PC-3 (cell line): ENCODE measurements around the gene DDT. TPM values are rescaled to one million over a fixed set of nuclear protein-coding genes. Genes with fewer than 3 reads are reported as not detected.
"Not testable (repeated sequence)": the region's sequence is repeated elsewhere in the genome, so short reads cannot be mapped to it uniquely, and the experiment has no call there.

Experiments used
- ATAC-seq: fragments of 200-7000 bp; cut with Tn5 transposase; 2 replicates; pipeline ENCODE4 v1.9.1; 2020; ENCODE audit warnings: mild to moderate bottlenecking, moderate library complexity
- BruUV-seq: library from RNA; stranded (reverse); fragments of 400-500 nt; replicated peaks from 2 replicates; lab custom pipeline; 2021; lab: Mats Ljungman, UMichigan
- CTCF ChIA-PET: fragments of 300-600 bp; sonication (Branson Sonifier 250); formaldehyde crosslinking; loops from one replicate; lab custom pipeline; 2022; ENCODE audit warnings: antibody characterized with exemption; lab: Charles Lee
- POLR2A ChIA-PET: fragments of 300-600 bp; sonication (Branson Sonifier 250); formaldehyde crosslinking; loops from one replicate; lab custom pipeline; 2022; ENCODE audit warnings: antibody characterized with exemption; ENCODE audit not compliant: unreplicated experiment; lab: Charles Lee
- DNase-seq: peaks from one replicate; pipeline ENCODE4 v3.0.0-alpha.2; 2015
- H2AFZ ChIP-seq: fragments of 300-600 bp; sonication (generic); 2 replicates; pipeline ENCODE4 v1.6.0; 2016; ENCODE audit warnings: antibody characterized with exemption, low read length
- H3F3A ChIP-seq: fragments of 300-600 bp; sonication (generic); one replicate; pipeline ENCODE4 v1.6.0; 2017; ENCODE audit warnings: antibody characterized with exemption, low read length, control low read depth, mild to moderate bottlenecking; ENCODE audit not compliant: unreplicated experiment
- H3K27ac ChIP-seq: fragments of 300-600 bp; sonication (generic); 2 replicates; pipeline ENCODE4 v1.5.1; 2016; ENCODE audit warnings: mild to moderate bottlenecking, low read length
- H3K27me3 ChIP-seq: fragments of 300-600 bp; sonication (generic); 2 replicates; pipeline ENCODE4 v1.6.1; 2016; ENCODE audit warnings: low read length, mixed read lengths
- H3K36me3 ChIP-seq: fragments of 300-600 bp; sonication (generic); 2 replicates; pipeline ENCODE4 v1.6.1; 2016; ENCODE audit warnings: low read depth, mixed run types, low read length, mixed read lengths
- H3K4me1 ChIP-seq: fragments of 300-600 bp; sonication (generic); 2 replicates; pipeline ENCODE4 v1.5.1; 2016; ENCODE audit warnings: low read length; ENCODE audit not compliant: insufficient read depth
- H3K4me2 ChIP-seq: fragments of 300-600 bp; sonication (generic); 2 replicates; pipeline ENCODE4 v1.6.0; 2016; ENCODE audit warnings: low read length
- H3K4me3 ChIP-seq: fragments of 300-600 bp; sonication (generic); 2 replicates; pipeline ENCODE4 v1.5.1; 2016; ENCODE audit warnings: mild to moderate bottlenecking, low read length, mixed read lengths
- H3K79me2 ChIP-seq: fragments of 300-600 bp; sonication (generic); 2 replicates; pipeline ENCODE4 v1.6.1; 2017; ENCODE audit warnings: low read length, mixed read lengths
- H3K9ac ChIP-seq: fragments of 300-600 bp; sonication (generic); 2 replicates; pipeline ENCODE4 v1.6.0; 2016; ENCODE audit warnings: mild to moderate bottlenecking, low read length
- H3K9me2 ChIP-seq: fragments of 300-600 bp; sonication (generic); replicated peaks from 2 replicates; pipeline ENCODE4 v1.6.1; 2016; ENCODE audit warnings: mixed run types, low read length, mixed read lengths
- H3K9me3 ChIP-seq: fragments of 300-600 bp; sonication (generic); 2 replicates; pipeline ENCODE4 v1.6.1; 2016; ENCODE audit warnings: low read length, mixed read lengths
- H4K20me1 ChIP-seq: fragments of 300-600 bp; sonication (generic); 2 replicates; pipeline ENCODE4 v1.6.1; 2016; ENCODE audit warnings: low read length, mixed read lengths
- EZH2 ChIP-seq: fragments of 300-600 bp; sonication (generic); IDR thresholded peaks from one replicate; pipeline ENCODE4 v1.6.1; 2017; ENCODE audit warnings: antibody characterized with exemption, mild to moderate bottlenecking, low read length; ENCODE audit not compliant: unreplicated experiment
- EZH2phosphoT487 ChIP-seq: fragments of 300-600 bp; sonication (generic); IDR thresholded peaks from 2 replicates; pipeline ENCODE4 v1.6.1; 2018; ENCODE audit warnings: mild to moderate bottlenecking, antibody characterized with exemption, low read length, borderline replicate concordance
- intact Hi-C: fragments of 100-400 bp; cut with micrococcal nuclease; formaldehyde crosslinking; loops from 2 replicates; pipeline ENCODE4 v1.9.0; 2023
- total RNA-seq: library from RNA; depleted of rRNA; stranded (reverse); fragments of >200 nt; gene quantifications from 2 replicates; pipeline ENCODE4 v1.2.3, GENCODE V29; 2014
- TF ChIP-seq, protein P1 (sequence below): fragments of 300-600 bp; sonication (generic); conservative IDR thresholded peaks from 2 replicates; pipeline ENCODE4 v1.5.1; 2017; ENCODE audit warnings: antibody characterized with exemption, low read depth, mild to moderate bottlenecking, low read length

DDT gene
- total RNA-seq, 1 experiment from 2014 or later: 203 TPM

DNA sequence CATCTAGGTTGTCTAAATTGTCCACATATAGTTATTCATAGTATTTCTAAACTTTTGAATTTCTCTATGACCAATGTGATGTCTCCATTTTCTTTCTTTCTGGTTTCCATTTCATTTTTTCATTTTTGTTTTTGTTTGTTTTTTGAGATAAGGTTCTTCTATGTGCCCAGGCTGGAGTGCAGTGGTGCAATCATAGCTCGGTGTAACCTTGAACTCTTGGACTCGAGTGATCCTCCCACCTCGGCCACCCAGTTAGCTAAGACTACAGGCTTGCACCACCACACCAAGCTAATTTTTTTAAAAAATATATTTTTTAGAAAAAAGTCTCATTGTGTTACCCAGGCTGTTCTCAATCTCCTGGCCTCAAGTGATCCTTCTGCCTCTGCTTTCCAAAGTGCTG lies 22.9 kb upstream of the DDT start:
- ATAC-seq: no peak
- Histone ChIP-seq H3K4me1 (no peaks in the 10 kb centered on the region), H3K4me3 (no peak overlapping the region), H3K9me2 (no peaks in the 10 kb centered on the region), H3K9me3 (no peaks in the 10 kb centered on the region), H3K27ac (no peak overlapping the region), H3K9ac (no peak overlapping the region), H3K4me2 (no peak overlapping the region), H3K79me2 (no peaks in the 10 kb centered on the region), H3F3A (no peaks in the 10 kb centered on the region), H4K20me1 (no peaks in the 10 kb centered on the region), H3K36me3 (no peaks in the 10 kb centered on the region), H3K27me3 (no peaks in the 10 kb centered on the region), H2AFZ (no peak overlapping the region)
- intact Hi-C loops: no loop called here
- BruUV-seq: no TSS peak
- ChIA-PET POLR2A (no interaction called here), CTCF (no interaction called here)
- no peak for DNase-seq
- TF ChIP-seq EZH2 (no peak), EZH2phosphoT487 (no peak)
- TF ChIP-seq, protein P1, sequence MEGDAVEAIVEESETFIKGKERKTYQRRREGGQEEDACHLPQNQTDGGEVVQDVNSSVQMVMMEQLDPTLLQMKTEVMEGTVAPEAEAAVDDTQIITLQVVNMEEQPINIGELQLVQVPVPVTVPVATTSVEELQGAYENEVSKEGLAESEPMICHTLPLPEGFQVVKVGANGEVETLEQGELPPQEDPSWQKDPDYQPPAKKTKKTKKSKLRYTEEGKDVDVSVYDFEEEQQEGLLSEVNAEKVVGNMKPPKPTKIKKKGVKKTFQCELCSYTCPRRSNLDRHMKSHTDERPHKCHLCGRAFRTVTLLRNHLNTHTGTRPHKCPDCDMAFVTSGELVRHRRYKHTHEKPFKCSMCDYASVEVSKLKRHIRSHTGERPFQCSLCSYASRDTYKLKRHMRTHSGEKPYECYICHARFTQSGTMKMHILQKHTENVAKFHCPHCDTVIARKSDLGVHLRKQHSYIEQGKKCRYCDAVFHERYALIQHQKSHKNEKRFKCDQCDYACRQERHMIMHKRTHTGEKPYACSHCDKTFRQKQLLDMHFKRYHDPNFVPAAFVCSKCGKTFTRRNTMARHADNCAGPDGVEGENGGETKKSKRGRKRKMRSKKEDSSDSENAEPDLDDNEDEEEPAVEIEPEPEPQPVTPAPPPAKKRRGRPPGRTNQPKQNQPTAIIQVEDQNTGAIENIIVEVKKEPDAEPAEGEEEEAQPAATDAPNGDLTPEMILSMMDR: no peak

DNA sequence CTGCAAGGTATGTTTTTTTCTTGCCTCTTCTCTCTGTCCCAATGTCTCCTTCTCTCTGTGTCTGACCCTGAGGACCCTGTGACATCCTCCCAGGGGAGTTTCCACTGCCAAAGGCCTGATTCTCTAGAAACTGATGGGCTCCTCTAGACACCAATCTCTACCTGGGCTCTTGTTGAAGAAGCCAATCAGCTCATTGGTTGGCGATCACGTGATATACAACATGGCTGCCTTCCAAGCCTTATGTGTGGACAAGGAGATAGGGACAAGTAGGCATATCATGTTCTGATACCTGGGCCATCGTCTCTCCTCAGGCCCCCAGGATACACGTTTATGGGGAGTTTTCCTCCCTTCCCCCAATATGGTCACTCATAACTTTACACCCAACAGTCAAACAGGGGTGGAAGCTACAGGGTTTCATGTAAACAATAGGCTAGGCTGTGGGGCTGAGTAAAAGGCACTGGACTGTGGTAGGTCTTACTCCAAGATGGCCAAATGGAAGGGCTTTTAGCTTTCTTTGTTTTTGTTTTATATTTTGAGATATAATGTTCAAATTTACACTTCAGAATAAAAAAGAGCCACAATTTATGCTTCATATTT lies 19.4 kb upstream of the DDT start:
- H3K4me2 ChIP-seq, H2AFZ ChIP-seq, BruUV-seq, H3F3A ChIP-seq, ATAC-seq, POLR2A ChIA-PET, H3K27ac ChIP-seq, DNase-seq, intact Hi-C loops, H4K20me1 ChIP-seq, H3K79me2 ChIP-seq, H3K4me3 ChIP-seq, H3K9ac ChIP-seq, H3K27me3 ChIP-seq, H3K36me3 ChIP-seq, H3K9me2 ChIP-seq, CTCF ChIA-PET, H3K9me3 ChIP-seq, H3K4me1 ChIP-seq: not testable (repeated sequence)

DNA sequence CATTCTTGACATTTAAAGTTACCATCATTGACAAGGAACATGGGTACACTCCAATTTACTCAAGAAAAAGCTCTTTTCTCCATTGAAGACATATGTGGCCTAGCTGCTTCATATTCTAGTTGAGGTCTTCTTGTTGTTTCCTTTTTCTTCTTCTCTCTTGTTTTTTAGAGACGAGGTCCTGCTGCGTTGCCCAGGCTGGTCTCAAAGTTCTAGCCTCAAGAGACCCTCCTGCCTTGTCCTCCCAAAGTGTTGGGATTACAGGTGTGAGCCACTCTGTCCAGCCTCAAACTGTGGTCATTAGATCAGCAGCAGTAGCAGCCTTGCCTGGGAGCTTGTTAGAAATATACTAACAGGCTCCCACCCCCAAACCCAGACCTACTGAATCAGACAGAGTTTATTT lies 18.8 kb upstream of the DDT start:
- H3F3A ChIP-seq, intact Hi-C loops, POLR2A ChIA-PET, H3K4me1 ChIP-seq, H3K4me2 ChIP-seq, H2AFZ ChIP-seq, DNase-seq, ATAC-seq, H3K9ac ChIP-seq, H3K79me2 ChIP-seq, CTCF ChIA-PET, H3K27ac ChIP-seq, H4K20me1 ChIP-seq, H3K4me3 ChIP-seq, H3K9me3 ChIP-seq, H3K9me2 ChIP-seq, BruUV-seq, H3K27me3 ChIP-seq, H3K36me3 ChIP-seq: not testable (repeated sequence)

DNA sequence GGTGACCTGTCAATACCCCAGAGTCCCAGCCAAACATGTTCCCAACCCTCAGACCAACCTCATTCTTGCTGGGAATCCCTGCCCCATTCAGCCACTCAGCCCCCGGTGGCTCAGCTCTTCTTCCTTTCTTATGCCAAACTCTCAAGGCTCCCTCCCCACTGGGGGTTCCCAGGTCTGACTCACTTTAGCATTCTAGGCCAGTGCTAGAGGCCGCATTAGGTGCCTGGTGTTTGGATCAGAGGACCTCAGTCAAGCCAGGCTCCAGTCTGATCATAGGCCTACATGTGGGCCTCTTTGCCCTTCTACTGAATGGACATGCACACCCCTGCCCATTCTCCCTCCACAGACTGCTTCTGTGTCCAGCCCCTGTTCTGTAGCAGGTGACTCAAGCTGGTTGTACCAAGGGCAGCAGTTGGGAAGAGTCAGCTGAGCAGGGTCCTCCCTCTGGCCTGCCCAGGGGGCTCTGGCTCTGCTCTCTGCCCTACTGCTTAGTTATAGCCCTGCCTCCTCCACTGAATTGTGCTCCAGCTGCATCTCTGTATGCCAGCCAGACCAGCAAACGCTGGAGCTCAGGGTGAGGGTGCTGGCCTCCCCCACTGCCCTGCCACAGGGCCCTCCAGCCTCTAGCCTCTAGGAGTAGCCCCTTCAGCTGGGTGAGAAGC lies 15.5 kb upstream of the DDT start:
- H3K9me2 ChIP-seq, H3K27me3 ChIP-seq, ATAC-seq, intact Hi-C loops, H3K36me3 ChIP-seq, H3F3A ChIP-seq, H3K4me3 ChIP-seq, H4K20me1 ChIP-seq, H3K4me1 ChIP-seq, H3K9me3 ChIP-seq, H3K27ac ChIP-seq, H3K9ac ChIP-seq, CTCF ChIA-PET, DNase-seq, POLR2A ChIA-PET, H2AFZ ChIP-seq, H3K79me2 ChIP-seq, H3K4me2 ChIP-seq, BruUV-seq: not testable (repeated sequence)

DNA sequence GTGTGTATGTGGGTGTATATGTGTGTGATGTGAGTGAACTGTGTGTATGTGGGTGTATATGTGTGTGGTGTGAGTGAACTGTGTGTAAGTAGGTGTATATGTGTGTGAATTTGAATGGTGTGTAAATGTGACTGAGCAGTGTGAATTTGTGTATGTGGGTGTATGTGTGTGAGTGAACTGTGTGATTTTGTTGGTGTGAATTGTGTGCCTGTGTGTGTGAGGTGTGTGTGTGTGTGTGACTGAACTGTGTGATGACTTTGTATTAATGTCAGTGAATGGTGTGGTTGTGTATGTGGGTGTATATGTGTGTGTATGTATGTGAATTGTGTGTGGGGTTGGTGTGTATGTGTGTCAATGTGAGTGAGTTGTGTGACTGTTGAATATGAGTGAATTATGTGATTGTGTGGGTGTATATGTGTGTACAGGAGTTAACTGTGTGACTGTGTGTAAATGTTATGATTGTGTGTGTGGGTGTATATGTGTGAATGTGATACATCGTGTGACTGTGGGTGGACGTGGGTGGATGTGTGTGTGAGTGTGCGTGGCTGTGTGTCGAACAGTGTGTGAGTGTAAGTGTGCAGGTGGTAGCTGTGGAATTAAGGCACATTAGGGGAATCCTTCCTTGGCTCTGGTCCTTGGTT lies 12.4 kb upstream of the DDT start:
- H3K4me3 ChIP-seq, intact Hi-C loops, H3K4me1 ChIP-seq, H3K9me3 ChIP-seq, H3K9ac ChIP-seq, H3F3A ChIP-seq, H4K20me1 ChIP-seq, H3K4me2 ChIP-seq, H3K9me2 ChIP-seq, ATAC-seq, H2AFZ ChIP-seq, H3K36me3 ChIP-seq, H3K27me3 ChIP-seq, POLR2A ChIA-PET, CTCF ChIA-PET, H3K79me2 ChIP-seq, H3K27ac ChIP-seq, DNase-seq, BruUV-seq: not testable (repeated sequence)
